Hematopoietic multipotent progenitor cell treated with erythropoietin and hydrocortisone succinate and interleukin-3 and kit ligand, for 17 days (in vitro differentiated cells): ENCODE results near the gene ITSN2.
"Not testable (repeated sequence)": the region's sequence is repeated elsewhere in the genome, so short reads cannot be mapped to it uniquely, and the experiment has no call there.

Source experiments
- DNase-seq: peaks from one replicate; pipeline ENCODE4 v3.0.0-alpha.2; 2015; ENCODE audit warnings: low spot score

The ITSN2 gene

DNA sequence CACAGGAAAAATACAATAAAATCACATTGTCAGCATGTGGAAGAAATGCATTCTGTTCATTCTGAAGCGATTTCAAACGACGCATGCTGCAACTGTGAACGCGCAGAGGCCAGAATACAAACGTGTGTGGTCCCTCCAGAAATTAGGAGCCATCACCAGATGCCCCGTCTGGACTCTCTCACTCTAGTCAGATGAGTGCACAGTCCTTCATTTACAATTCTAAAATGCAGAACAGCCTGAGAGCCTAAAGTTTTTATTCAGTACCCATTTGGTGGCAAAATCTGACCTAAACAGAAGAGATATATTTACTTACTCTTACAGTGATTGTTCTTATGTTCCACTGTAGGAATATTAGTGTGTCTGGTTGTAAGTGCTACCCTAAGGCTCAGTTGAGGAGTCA lies 148.9 kb downstream of the ITSN2 start:
- DNase-seq: no peak

DNA sequence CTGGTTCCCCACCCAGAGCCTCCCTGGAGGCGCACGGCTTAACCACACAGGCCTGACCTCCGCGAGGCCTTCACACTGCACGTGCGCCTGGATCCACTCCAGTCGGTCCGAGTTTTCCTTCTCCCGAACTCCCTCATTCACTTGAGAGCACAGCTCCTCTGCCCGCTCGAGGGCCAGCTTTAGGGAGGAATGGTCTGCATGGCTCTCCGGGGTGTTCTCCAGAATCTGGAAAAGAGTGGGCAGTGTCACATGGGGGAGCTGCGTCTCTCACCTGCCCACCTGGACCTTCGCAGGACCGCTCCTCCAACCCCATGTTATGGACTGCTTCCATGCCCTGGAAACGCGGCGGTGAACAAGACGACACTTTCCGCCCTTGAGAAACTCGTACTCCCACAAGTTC lies 149.6 kb downstream of the ITSN2 start:
- no peak for DNase-seq

DNA sequence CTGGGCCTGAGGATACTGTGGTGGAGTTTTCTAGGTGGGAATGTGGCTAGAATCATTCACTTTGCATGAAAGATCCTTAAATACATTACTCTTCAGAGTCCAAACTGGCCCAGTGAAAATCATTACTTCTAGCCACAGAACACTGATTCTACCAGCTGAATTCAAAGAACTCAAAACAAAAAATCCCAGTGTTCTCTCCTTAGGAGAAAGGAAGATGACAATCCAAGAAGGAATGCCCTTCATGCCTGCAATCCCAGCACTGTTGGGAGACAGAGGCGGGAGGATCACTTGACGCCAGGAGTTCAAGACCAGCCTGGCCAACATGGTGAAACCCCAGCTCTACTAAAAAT lies 150.3 kb downstream of the ITSN2 start:
- no peak for DNase-seq

DNA sequence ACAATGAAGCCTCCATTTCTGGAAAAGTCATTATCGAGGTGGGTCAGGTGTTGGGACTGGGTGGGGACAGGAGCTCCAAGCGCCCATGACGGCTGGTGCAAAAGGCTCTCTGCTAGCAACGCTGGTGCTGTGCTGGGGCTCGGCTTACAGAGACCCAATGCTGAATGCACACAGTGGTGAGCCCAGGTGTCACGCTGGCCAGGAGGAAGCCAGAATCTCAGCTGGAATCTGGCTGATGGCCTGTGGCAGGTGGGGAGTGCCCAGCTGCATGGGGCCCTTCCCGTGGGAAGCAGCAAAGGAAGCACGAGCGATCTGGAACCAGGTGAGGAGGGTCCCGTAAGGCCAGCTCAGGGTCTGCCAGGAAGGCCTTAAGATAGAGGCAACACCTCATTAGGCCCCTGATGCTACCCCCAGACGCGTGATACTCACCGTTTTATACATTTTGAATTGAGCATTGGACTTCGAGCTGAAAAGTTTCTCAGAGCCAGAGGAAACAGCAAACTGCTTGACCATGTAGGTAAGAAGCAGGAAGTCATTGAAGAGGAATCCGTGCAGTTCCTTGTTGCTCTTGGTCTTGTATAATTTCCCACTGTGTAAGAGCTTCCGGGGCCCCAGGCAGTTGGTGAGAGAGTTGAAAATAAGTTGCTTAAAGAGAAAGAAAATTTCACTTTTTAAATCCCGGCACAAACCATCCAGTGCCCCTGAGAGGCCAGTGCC lies 150.8 kb downstream of the ITSN2 start:
- no peak for DNase-seq

DNA sequence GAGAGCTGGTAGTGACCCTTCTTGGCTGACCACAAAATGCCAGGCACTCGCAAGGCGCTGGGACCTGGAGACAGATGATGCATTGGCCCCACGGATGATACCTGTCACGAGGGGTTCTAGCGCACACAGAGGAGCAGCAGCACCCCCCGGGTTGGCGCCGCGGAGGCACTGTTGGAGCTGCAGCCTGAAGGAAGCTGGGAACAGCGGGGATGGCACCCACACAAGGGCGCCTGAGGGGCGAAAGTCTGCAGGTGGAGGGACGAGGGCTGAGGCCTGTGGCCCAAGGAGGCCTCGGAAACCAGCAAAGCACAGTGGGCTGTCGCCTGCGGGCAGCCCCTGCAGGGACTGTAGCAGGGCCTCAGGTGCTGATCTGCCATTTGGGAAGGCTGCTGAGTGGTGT lies 151.8 kb downstream of the ITSN2 start:
- no peak for DNase-seq

DNA sequence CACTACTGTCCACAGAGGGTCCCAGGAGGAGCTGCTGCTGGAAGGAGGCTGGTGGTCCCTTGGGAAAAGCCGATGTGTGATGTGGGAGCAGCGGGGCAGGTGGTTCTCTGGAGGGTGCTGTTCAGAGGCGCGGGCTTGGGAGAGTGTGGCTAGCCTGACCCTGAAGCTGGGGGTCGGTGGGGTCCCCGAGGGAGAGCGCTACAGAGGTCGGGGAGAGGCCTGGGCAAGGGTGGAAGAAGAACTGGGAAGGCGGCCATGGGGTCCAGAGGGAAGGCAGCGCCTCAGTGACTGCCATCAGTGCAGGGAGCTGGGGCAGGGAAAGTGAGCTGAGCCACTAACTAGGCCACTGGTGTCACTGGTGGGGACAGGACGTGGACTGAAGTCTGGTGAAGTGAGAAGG lies 153.0 kb downstream of the ITSN2 start:
- no peak for DNase-seq

DNA sequence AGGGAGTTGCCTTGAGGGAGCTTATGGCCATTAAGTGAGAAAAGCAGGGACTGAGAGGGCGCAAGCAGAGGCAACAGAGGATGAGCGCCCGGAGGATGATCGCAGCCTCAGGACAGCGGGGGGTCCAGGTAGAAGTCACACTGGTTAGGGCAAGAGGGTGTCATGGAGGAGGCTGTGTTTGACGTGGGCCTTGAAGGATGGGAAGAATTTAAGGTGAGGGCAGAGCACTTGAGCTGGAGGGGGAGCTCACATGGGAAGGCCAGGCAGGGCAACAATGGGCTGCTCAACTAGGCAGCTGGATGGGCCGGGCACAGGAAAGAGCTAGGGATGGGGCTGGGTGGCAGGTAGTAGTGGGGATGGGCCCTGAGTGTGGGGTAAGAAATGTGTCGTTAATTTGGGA lies 153.6 kb downstream of the ITSN2 start:
- no peak for DNase-seq

DNA sequence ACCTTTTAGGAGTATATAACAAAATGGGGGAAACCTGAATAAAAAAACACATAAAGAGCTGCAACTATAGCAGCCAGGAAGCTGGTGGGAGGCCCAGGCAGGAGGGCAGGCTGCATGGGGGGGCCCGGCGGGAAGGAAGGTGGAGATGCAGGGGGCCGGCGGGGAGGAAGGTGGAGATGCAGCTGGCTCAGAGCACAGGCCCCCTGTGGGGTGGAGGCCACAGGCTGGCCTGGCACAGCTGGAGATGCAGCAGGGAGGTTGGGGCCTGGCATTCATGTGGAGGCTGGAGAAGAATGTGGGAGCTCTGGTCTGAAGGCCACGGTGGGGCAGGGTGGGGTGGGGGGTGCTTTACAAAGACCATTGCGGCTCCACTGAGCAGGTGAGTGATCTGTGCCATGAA lies 154.1 kb downstream of the ITSN2 start:
- DNase-seq: no peak

DNA sequence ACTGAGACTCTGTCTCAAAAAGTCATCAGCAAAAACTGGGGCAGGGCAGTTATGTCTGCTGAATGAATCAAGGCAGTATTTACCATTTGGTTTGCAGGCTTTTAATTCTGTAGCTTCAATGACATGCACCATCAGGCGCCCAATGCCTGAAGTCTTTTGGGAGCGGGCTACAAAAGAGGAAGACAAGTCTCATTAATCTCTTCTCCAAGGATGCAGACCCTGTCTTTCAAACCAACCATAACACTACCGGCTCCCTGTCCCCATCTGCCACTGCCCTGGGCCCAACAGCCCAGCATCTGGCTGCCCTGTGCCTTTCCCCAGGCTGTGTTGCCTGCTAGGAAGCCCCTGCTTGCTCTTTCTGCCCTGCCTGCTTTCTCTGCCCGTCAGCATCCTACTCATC lies 155.2 kb downstream of the ITSN2 start:
- no peak for DNase-seq

DNA sequence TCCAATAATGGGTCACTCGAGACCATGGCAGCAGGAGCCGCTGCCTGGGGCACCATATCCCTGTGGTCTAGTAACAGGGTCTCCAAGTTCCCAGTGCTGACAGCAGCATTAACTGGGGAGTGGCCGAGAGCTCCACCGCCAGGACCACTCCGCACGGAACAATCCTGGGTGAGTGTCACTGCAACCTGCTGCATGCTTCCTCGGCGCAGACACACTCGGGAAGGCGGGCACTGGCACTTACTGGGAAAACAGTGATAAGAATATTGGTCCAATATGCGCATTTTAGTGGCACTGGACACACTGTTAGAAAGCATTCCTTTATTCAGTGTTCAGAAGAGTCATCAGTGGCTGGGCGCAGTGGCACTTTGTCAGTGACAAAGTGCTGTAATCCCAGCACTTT lies 155.8 kb downstream of the ITSN2 start:
- DNase-seq: no peak

DNA sequence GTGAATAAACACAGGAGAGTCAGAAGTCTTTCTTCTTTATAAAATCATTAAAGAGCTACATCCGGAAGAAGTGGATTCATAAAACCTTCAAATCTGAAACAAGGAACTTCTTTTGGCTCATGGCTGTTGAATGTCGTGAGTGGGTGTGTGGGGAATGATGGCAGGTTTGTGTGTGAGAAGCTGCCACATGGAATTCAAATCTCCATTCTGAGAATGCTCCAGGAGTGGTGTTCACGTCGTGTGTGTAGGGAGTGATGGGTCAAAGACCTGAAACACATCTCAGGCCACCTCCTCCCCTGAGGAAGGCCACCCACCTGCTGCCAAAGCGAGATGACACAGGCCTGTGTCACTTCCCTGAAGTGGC lies 156.6 kb downstream of the ITSN2 start:
- no peak for DNase-seq

DNA sequence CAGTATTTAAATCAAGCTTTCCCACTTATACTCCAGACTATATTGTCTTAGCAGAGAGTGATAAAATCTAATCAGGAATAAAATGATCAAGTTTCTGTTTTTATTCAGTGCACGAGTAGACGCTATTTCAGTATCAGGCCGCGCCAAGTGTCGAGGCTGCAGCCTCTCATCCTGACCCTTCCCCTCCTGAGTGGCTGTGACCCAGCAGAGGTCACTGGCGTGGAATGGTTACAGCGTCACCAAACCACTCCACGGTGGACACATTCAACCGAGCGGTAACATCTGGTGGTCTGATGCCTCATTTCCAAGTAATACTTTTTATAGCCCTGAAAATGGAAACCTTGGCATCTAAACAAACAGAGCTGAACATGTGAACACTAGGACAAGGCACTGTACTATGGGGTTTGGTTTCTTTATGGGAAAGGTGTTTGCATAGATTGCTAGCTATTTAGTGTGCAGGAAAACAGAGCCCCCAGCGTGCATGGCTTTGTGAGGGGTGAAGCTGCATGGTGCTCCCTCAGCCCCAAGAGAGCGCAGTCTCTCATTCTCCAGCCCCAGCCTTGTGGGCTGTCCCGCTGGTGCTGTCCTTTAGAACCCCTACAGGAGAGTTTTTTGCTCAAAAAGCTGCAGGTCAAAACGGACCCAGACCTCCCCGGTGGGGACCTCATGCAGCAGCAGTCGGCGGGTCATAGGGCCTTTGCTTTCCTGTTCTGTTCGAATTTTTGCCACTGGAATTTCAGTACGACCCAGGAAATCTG lies 157.1 kb downstream of the ITSN2 start:
- DNase-seq: no peak

DNA sequence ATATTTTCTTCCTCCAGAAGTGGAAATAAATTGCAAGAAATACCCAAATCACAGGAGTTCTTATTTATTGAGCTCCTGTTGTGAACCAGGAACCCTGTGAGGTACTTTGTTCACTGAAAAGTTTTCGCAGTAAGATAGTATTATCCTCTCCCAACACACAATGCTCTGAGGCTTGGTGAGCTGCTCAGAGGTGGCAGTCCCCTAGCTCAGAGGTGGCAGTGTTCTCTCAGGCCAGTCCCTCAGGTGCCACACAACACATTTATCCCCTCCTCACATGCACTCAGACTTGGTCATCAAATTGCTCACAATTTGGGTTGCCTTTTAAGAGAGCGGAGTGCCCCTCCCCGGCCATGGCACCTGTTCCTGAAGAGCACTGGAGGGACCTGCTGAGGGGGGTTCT lies 159.5 kb downstream of the ITSN2 start:
- no peak for DNase-seq

DNA sequence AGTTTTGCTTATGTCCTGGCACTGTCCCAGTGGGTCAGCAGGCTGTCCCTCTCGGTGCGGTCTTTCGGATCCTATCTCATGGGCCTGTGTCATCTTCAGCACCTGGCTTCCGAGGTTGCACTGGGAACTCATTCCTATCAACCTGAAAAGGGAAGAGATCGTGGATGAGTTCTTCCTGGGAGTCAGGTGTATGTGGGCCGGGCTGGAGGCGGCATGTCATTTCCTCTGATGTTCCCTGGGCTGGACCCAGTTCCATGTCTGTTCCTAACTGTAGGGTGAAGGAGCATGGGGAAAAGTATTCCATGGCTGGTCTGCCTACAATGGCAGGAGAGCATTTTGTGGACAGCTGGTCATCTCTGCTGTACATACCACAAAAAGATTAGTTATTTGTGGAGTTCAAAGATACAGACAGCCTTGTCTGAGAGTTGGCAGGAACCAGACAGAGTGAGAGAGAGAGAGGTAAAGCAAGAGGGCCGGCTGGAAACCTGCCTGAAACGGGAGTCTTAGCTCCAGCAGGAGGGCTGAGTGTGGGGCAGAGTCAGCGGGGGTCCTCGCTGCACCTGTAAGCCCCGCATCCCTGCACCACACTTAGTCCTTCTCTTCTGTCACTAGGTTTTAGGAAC lies 160.3 kb downstream of the ITSN2 start:
- no peak for DNase-seq

DNA sequence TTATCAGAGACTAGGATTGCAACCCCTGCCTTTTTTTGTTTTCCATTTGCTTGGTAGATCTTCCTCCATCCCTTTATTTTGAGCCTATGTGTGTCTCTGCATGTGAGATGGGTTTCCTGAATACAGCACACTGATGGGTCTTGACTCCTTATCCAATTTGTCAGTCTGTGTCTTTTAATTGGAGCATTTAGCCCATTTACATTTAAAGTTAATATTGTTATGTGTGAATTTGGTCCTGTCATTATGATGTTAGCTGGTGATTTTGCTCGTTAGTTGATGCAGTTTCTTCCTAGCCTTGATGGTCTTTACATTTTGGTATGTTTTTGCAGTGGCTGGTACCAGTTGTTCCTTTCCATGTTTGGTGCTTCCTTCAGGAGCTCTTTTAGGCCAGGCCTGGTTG lies 163.1 kb downstream of the ITSN2 start:
- DNase-seq: not testable (repeated sequence)

DNA sequence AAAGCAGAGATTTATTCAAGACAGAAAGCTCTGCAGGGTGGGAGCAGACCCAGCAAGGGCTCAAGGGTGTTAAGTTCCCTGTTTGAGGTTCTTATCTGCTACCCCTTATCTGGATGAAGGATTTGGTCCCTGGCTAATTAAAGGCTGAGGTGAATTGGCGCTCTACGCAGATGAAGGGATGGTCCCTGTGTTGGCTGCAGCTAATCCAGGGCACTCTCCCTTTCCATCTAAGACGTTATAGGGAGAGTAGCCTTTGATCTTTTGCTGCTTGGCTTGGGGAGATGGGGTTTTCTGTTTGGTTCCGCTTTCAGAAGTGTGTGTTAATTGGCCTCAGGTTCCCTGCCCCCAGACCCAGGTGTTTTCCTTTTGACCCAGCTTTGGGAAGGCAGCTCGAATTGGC lies 168.5 kb downstream of the ITSN2 start:
- DNase-seq: no peak

DNA sequence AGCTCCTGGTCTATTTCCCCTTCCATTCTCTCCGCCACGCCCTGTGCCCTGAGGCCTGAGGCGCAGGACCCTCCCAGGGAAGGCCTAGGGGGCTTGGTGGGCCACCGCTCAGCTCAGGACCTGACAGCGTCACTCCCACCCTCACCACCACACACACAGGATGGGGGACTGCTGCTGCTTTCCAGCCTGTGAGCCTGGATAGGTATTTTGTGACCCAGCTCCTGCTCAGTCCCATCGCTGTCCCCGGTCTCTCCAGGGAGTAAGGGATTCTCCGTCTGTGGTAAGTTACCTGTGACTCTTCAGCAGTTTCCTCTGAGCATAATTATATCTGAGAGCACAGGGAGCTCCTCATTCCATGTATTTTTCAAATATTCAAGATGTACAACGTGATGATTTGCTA lies 169.2 kb downstream of the ITSN2 start:
- DNase-seq: no peak

DNA sequence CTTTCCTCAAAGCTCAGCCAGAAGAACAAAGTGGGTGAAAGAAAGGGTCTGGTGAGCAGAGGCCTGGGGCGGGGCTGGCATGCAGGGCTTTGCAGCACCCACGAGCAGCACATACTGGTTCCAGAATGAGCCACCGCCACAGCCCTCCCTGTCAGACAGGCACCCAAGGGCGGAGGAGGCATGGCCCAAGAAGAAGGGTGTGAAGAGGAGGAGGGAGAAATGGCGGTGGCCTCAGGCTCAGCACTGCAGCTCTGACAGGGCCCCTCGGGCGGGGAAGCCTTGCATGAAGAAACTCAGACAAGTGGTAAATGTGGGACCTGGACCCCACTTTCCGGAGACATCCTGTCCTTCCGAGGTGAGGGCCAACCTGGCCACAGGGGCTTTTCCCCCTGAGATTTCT lies 169.8 kb downstream of the ITSN2 start:
- DNase-seq: no peak

DNA sequence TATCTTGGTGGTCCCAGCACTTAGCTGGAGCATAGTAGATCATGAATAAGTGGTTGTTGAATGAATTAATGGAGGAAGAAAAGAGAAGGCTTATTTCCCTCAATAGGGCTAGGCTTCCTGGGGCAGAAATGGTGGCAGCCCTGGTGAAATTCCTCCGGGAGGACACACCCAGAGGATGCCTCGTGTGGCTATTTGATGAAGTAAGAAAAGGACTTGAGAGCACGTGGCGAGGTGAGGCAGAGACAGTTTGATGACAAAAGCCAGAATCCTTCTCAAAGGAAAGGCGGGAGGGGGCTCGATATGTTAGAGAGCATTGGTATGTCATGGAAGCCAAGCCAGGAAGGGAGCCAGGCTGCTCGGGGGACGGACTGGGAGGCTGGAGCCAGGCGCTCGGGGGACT lies 170.8 kb downstream of the ITSN2 start:
- no peak for DNase-seq

DNA sequence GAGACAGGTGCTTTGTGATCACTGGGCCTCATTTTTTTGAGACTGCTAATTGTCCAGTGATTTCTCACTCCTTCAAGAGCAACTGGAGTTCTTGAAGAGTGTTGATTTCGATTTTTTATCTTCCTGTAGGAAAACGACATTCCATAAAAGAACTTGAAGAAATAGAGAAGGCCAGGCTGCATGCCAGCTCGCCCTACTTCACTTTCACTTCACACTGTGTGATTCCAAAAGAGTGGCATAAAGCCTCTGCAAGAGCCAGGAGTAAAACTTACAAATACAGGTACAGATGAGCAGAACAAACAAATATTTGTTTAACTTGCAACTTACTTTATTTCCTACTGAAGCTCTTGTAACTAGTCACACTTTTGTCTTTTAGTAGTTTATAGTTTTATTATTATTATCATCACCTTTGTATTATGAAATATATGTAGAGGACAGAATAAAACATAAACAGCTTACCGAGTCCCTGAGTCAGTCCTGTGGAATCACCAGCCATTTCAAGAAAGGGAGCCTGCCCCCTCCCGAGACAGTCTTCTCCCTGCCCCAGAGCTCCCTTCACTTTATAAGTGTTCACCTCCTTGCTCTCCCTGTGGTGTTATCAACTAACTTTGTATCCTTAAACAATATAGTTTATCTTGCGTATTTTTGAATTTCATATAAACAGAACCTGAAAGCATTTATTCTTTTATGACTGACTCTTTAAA lies 176.8 kb downstream of the ITSN2 start:
- DNase-seq: no peak

DNA sequence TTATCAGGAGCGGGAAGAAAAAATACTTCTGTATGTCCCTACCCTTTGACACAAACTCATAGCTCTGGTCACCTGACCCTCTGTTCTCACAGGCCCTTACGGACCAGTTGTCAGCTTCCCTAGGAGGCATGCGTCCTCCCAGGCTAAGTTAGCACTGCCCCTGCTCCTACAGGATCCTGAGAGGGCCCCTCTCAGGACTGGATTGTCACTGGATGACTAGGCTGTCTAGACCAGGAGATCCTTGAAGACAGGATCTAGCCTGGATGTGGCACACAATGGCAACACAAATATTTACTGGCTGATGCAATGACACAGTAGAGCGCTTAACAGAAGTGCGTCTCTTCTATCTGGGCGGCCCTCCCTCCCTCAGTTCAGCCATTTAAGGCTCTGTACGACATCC lies 177.8 kb downstream of the ITSN2 start:
- no peak for DNase-seq

DNA sequence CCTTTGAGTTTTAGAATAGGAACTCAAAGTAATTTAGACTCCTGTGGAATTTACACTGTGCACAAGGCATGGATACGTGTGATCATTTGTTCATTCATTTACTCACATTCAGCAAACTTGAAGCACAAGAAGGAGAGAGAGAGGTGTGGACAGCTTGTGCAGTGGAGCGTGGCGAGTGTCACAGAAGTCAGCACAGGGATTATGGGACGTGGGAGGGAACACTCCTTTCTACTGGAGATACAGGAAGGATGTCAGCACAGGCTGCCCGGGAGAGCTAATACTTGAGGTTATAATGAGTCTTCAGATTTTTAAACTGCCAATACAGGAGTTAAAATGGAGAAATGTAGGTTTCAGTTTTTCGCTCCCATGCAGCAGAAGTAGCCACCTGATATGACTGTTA lies 178.5 kb downstream of the ITSN2 start:
- no peak for DNase-seq

DNA sequence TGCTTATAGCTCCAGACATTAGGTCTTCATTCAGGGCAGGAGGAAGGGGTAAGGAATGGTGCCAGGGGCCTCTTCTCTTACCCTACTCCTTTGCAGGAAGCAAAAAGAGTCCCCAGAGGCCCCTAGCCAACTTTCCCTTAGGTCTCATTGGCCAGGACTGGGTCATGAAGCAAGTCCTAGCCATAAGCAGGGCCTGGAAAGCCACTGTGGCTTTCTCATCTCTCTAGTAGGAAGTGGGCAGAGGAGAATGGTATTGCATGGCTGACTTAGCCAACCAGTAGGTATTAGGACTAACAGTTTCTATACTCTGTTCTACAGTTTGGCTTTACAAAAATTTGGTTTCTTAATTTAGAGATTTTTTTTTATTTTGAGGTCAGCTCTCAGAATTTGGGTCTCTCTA lies 180.7 kb downstream of the ITSN2 start:
- DNase-seq: no peak
